Bronchial epithelial cell (primary cell): ENCODE results near the gene SEC14L3. TPM values are rescaled to one million over a fixed set of nuclear protein-coding genes. Genes with fewer than 3 reads are reported as not detected.

Experiments used
- DNase-seq: peaks from one replicate; pipeline ENCODE4 v3.0.0-alpha.2; 2010; ENCODE audit warnings: low read depth
- FAIRE-seq: peaks from 2 replicates; lab custom pipeline; 2011; peaks lifted over from hg19 to GRCh38; lab: Jason Lieb, UNC
- H3K27me3 ChIP-seq: 2 replicates; pipeline ENCODE4 v1.5.1; 2011; ENCODE audit warnings: low read length; ENCODE audit not compliant: control insufficient read depth, insufficient read depth
- H3K36me3 ChIP-seq: 2 replicates; pipeline ENCODE4 v1.5.1; 2011; ENCODE audit warnings: low read length; ENCODE audit not compliant: control insufficient read depth, insufficient read depth
- H3K4me3 ChIP-seq: 2 replicates; pipeline ENCODE4 v1.5.1; 2011; ENCODE audit warnings: mild to moderate bottlenecking, low read depth, low read length, control low read depth
- CTCF ChIP-seq: IDR thresholded peaks from 2 replicates; pipeline ENCODE4 v1.5.1; 2011; ENCODE audit warnings: mild to moderate bottlenecking, moderate library complexity, low read length, control low read depth, inconsistent platforms; ENCODE audit not compliant: insufficient read depth, severe bottlenecking
- total RNA-seq: library from RNA; depleted of rRNA; stranded (reverse); fragments of >200 nt; gene quantifications from 2 replicates; pipeline ENCODE4 v1.2.1, GENCODE V29; 2014

SEC14L3 gene
- total RNA-seq, 1 donor from 2014 or later = not detected

DNA sequence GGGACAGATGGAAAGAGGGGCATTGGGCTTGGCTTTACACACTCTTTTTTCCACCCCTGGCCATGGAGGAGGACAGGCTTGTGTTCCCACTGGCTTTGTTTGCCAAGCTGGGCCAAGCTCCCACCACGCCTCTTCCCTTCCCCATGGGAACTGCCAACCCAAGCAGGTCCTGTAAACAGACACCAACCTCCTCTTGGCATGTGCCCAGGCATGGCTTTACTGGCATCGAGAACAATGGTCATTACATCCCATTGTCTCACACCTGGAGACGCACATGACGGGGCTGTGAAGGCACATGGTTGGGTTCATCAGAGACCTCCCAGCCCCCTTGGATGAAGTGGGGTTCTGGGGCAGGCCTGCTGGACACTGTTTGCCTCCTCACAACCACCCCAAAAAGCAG, 11.7 kb downstream of the SEC14L3 start:
- H3K27me3 ChIP-seq = no peaks in the 10 kb centered on the region
- no peak overlapping the region for H3K4me3 ChIP-seq
- FAIRE-seq (no peak), DNase-seq (no peak)
- H3K36me3 ChIP-seq = no peaks in the 10 kb centered on the region
- no peak for TF ChIP-seq CTCF

GRCh38 chr22:30459181-30460052, 12.4 kb downstream of the SEC14L3 start:
- H3K4me3 ChIP-seq = no peak overlapping the region
- no peaks in the 10 kb centered on the region for H3K27me3 ChIP-seq
- DNase-seq = peak; percentile 30
- FAIRE-seq = no peak
- TF ChIP-seq CTCF = no peak
- H3K36me3 ChIP-seq = no peaks in the 10 kb centered on the region

DNA sequence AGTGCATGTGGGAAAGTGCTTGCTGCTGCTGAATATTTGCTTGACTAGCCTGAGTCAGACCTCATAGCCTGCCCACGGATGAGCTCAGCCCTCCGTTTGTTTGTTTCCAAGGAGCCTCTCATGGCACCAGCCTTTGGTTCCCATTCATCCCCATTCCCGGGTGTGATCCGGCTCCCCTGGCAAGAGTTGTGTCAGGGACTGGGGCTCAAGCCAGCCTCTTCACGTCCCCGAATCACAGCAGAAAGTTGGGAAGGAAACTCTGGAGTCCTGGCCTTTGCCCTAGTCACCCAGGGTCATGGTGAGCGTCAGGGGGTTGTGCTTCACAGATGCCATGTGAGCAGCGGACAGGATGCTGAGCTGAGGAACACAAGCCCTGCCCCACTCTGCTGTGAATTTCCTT, 13.8 kb downstream of the SEC14L3 start:
- Histone ChIP-seq H3K27me3 (no peaks in the 10 kb centered on the region), H3K4me3 (no peak overlapping the region), H3K36me3 (no peaks in the 10 kb centered on the region)
- DNase-seq (peak; percentile 8), FAIRE-seq (no peak)
- TF ChIP-seq CTCF = no peak

DNA sequence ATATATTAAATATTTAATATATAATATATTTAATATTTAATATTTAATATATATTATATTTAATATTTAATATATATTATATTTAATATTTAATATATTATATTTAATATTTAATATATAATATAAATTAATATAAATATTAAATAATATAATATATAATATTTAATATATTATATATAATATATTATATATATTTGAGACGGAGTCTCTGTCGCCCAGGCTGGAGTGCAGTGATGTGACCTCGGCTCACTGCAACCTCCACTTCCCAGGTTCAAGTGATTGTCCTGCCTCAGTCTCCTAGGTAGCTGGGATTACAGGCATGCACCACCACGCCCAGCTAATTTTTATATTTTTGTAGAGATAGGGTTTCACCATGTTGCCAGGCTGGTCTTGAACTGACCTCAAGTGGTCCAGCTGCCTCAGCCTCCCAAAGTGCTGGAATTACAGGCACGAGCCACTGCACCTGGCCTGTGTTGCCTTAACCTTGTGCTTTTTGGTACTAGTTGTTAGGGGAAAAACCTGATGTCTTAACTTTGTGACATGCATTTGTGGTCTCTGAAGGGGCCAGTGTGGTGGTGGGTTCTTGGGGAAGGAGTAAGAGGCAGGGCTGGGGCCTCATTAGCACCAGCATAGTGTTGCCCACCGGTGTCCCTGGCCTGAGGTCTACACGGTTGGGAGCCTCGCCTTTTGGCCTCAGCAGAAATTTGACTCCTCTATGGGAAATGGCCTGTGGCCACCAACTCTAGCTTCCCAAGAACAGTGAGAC, 16.6 kb downstream of the SEC14L3 start:
- no peak for FAIRE-seq
- no peak for TF ChIP-seq CTCF
- Histone ChIP-seq H3K27me3 (peaks cover 8% of the 10 kb centered on the region), H3K4me3 (no peak overlapping the region), H3K36me3 (no peaks in the 10 kb centered on the region)
- DNase-seq = no peak

- no peak for DNase-seq
- FAIRE-seq = peak; percentile 84
- H3K36me3 ChIP-seq = no peaks in the 10 kb centered on the region
- TF ChIP-seq CTCF = no peak
- H3K4me3 ChIP-seq = no peak overlapping the region
- H3K27me3 ChIP-seq = peaks cover 8% of the 10 kb centered on the region
Measured at GRCh38 chr22:30453731-30454510, 17.9 kb downstream of the SEC14L3 start.
